ENCODE data around the gene RPLP2. TPM values are rescaled to one million over a fixed set of nuclear protein-coding genes. Genes with fewer than 3 reads are reported as not detected.

The RPLP2 gene
- total RNA-seq, 1 donor from 2014 or later = 1,110 TPM

DNA sequence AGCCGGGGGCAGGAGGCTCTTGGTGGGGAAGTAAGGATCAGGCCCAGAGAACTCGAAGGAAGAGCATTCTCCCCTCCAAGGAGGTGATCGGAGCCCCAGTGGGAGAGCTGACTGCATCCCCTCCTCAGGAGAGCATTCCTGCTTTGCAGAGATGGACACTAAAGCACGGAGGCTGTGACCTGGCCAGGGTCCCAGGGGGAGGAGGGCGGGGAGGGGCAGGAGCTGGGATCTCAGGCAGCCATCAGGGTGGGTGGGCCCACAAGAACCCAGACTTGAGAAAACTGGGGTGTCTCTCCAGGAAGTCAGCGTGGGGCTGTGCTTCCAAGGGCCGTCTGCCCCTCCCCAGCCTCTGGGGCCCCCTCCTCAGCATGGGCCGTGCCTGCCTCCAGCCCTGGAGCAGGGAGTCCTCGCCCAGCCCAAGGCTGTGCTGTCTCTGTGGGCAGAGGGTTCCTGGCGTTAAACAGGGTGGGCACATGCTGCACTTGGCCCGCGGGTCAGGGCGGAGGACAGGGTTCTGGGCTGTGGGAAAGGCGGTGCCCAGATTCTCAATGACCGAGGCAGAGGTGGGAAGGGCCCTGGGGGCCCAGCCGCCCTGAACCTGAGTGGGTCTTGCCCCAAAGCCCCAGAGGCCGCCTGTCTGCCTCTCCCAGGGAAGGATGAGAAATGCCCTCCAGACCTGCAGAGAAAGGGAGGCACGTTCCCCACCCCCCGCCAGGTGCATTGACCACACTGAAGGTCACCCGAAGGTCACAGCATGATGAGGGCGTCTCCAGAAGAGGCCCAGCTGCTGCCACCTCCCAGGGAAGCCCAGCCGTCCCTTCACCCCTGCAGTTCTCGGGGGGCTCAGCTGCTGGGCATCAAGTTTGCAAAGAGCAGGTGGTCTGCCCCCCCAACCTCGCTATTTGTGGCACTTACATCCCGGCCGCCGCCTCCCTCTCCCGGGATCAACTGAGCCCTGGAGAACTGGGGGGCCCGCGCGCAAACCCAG is 20.5 kb upstream of the RPLP2 start:
- intact Hi-C loops (cut with DNase I) = no loop called here
- ATAC-seq (no peak), DNase-seq (ENCODE audit: missing footprints) (no peak)

DNA sequence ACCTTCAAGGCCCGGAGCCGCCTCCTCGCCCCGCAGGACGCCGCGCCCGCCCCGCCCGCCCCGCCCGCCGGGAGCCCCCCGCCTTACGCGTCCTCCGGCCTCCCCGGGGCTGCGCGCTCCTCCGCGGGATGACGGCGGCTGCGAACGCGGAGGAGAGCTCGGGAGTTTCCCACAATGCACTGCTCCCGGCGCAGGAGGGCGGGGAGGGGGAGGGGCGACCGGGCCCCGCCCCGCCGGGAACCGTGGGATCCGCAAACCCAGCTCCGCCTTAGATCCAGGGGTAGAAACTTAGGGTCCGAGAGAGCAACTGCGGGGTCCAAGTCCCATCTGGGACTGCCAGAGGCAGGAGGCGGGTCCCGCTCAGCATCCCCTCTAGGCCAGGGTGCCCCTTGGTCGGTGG is 19.8 kb upstream of the RPLP2 start, which contains the start of gene CEND1:
TSS of gene CEND1 (minus strand) at position 148 of the 400 bp plus-strand sequence. CDS start 1,514 bp downstream, outside the sequence.
- DNase-seq (ENCODE audit: missing footprints) (no peak), ATAC-seq (peak; percentile 27)
- intact Hi-C loops (cut with DNase I) = no loop called here

GRCh38 chr11:790721-791564 is 18.8 kb upstream of the RPLP2 start:
- ATAC-seq (no peak), DNase-seq (ENCODE audit: missing footprints) (no peak)
- intact Hi-C loops (cut with DNase I) = no loop called here

- peak; percentile 27 for DNase-seq (ENCODE audit: missing footprints)
- no peak for ATAC-seq
- intact Hi-C loops (cut with DNase I) = no loop called here
Measured at GRCh38 chr11:791658-792534, 17.9 kb upstream of the RPLP2 start.

DNA sequence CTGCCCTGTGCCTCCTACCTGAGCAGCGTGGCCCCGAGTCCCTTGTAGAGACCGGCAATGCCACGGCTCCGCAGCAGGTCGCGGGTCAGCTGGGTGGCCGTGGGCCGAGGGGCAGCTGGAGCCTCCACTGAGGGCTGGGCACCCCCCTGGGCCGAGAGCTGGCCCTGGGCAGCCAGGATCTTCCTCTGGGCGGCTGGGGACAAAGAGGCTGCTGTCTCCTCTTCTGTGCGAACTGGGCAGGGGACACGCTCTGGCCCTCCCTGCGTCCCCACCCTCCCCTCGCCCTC is 17.3 kb upstream of the RPLP2 start:
- intact Hi-C loops (cut with DNase I) = no loop called here
- no peak for DNase-seq (ENCODE audit: missing footprints)

DNA sequence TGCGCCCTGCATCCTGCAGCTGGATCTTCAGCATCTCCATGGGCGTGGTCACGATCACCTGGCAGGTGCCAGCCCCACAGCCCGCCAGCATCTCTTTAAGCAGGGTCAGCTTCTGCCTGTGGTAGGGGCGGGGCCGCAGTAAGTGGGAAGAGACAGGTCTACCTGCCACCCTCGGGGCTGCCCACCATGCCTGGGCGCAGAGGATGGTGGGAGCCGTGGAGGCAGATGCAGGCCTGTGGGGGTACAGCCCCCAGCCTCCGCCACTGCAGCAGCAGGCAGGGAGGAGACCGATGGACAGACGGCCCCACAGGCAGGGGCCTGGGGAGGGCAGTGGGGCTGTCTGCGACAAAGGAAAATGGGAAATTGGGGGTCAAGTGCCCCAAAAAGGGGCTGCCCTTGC is 16.9 kb upstream of the RPLP2 start:
- intact Hi-C loops (cut with DNase I) = no loop called here
- no peak for ATAC-seq

More for the DNA sequence above, 17.3 kb upstream of the RPLP2 start:
- no peak for ATAC-seq

DNA sequence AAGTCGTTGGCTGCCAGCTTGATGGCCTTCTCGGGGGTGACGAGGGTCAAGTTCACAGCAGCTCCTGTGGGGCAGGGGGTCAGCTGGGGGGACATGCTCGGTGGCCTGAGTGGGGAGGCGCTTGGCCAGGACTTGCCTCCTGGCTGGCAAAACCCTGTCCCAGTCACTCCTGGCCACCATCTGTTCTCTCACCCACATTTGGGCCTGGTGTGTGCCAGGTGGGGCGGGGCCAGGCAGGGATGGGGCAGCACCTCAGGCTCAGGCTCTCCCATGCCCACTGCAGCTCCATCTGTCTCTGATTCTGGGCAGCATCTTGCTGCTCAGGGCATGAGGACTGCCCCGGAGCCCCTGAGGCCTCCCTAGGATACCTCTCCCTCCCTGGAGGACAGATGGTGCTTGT is 16.2 kb upstream of the RPLP2 start:
- intact Hi-C loops (cut with DNase I) = no loop called here
- no peak for DNase-seq (ENCODE audit: missing footprints)
- no peak for ATAC-seq

More for the DNA sequence above, 16.9 kb upstream of the RPLP2 start:
- no peak for DNase-seq (ENCODE audit: missing footprints)

DNA sequence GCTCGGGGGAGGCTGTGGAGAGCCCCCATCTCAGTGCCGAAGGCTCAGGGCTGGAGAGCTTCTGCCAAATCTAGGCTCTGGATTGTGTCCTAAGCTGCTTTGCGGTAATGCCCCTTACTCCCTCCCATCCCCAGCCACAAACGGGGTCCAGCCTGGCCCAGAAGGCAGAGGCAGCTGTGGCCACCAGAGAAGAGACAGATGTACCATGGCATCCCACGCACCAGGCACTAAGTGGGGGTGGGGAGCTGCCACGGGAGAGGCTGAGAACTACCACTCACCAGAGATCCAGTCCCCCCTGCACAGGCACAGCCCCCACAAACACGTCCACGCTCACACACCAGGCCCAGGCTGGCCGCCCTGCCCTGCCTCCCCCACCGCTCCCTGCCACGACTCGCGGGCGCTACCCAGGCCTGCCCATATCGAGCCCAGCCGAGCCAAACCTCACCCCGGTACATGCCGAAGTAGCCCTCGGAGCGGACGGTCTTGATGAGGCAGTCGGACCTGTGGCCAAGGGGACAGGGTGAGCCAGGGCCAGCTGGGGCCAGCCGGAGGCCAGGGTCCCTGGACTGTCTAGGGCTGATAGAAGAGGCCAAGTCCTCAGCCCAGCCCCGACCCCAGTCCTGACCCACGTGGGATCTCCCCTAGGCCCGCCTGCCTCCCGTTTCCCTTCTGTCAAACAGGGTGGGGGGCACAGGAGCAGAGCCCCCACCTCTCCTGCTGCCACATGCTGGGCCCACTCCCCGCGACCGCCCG is 15.6 kb upstream of the RPLP2 start:
- ATAC-seq (no peak), DNase-seq (ENCODE audit: missing footprints) (no peak)
- intact Hi-C loops (cut with DNase I) = no loop called here

GRCh38 chr11:794766-795633 is 14.8 kb upstream of the RPLP2 start:
- no peak for DNase-seq (ENCODE audit: missing footprints)

DNA sequence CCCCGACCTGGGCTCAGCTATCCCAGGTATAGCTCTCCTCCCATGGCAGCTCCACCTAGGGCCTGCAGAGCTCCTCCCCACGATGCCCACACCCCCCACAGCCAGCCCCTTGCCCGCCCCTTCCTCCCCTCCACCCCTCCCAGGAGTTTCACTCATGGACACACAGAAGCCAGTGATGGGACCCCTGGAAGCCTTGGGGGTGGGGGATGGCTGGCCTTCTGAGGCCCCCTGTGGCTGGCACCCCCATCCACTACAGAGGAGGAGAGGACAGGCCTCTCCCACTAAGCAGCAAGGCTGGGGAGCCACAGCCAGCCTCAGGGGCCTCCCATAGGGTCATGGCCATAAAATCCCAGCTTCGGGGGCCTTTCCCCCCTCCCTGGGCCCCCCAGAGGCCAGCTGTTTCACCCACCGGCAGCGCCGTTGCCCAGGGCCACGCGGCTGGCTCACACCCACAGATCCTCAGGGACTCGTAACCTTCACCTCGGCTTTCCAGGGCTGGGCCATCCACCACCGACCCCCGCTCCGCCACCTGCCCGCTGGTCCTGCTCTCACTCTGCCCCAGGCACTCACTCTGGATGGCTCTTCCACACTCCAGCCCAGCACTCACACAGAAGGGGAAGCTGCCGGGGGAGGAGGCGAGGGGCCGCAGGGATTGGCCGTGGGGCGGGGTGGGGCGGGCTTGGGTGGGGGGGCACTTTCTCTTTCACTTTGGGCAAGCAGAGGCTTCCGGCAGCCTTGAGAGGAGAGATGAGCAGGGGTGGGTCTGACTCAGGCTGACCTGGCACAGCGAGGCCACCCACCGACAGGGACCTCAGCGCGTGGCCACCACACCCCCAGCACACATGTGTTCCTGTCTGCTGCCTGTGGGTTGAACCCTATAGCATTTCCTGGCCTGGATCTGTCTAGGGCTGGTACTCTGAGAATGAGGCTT is 13.9 kb upstream of the RPLP2 start:
- ATAC-seq = peak; percentile 48
- peak; percentile 91 for DNase-seq (ENCODE audit: missing footprints)
- intact Hi-C loops (cut with DNase I) = no loop called here

More at GRCh38 chr11:794766-795633, 14.8 kb upstream of the RPLP2 start:
- intact Hi-C loops (cut with DNase I) = no loop called here
- ATAC-seq = no peak

DNA sequence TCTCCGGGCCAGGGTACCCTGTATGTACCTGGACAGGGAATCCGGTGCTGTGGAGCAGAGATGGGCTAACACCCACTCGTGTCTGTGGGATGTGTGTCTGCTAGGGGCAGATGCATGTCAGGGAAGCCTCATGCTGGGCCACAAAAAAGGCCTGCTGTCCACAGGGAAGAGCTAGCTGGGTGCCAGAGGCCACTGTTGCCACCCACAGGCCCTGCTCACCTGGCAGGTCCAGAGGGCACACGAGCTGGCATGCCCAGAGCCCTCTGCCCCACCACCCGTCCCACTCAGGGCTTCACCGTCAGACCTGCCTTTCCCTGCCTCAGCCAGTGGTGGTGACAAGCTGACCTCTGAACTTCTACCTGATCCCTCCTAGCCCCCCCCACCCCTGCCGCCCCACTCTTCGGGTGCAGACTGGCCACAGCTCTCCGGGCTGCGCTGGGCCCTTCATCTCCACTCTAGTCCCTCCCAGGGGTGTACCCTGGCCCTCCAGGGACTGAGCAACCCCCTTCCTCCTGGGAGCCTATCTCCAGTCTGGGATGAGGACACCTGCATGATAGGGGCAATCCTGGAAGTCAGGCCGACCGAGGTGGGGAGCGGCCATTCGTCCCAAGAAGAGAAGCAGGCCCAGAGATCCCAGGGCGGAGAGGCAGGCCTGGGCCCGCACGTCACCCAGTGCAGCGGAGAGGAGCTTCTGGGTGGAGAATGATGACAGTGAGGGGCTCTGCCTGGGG is 13.0 kb upstream of the RPLP2 start:
- ATAC-seq = no peak
- no peak for DNase-seq (ENCODE audit: missing footprints)
- intact Hi-C loops (cut with DNase I) = no loop called here

DNA sequence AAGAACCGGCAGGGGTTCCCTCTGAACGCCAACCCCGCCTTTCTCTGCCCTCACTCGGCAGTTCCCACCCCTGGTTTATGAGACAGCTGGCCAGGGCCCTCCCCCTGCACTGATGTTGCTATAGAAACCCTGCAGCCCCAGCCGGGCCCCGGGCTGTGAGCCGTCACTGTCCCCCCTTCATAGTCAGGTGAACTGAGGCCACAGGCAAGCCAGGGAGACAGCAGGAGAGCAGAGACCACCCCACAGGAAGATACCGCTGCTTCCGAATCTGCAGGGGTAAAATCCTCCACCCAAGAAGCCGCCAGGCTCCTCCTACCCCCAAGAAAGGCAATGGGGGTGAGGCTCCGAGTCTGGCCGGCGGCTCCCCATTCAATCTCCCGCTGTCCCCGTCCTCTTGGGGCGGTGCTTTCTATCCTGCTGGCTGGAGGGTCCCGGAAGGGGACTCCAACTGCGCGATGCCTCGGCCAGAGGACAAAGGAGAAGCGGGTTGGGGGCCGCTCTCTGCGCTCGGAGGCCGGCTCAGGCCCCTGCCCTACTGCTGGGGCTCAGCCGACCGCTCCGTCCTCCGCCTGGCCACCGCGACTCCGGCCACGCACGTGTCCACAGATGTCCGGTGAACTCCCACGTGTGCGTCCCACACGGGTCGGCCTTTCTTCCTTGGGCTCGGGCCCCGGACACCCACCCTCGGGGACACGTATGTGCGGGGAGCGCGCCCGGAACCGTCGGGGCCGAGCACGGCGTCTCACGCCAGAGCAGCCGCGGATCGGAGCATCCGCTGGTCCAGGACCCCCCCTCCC is 12.3 kb upstream of the RPLP2 start:
- intact Hi-C loops (cut with DNase I) = no loop called here
- DNase-seq (ENCODE audit: missing footprints) (peak; percentile 79), ATAC-seq (peak; percentile 50)

- DNase-seq (ENCODE audit: missing footprints) = peak; percentile 89
- ATAC-seq = peak; percentile 73
- intact Hi-C loops (cut with DNase I) = no loop called here
Measured at GRCh38 chr11:798093-798713, 11.6 kb upstream of the RPLP2 start, which contains the start of gene SLC25A22. Gene SLC25A22 (minus strand): TSS chr11:798281. CDS start chr11:795006, 3,275 bp downstream.

- intact Hi-C loops (cut with DNase I) = no loop called here
- DNase-seq (ENCODE audit: missing footprints) (no peak), ATAC-seq (no peak)
Measured at GRCh38 chr11:799641-800316, 10.0 kb upstream of the RPLP2 start.

All from Right ventricle myocardium inferior (tissue), 1 donor.